Measurements from ENCODE around the gene GRM7. TPM values are rescaled to one million over a fixed set of nuclear protein-coding genes. Genes with fewer than 3 reads are reported as not detected.

The GRM7 gene
- total RNA-seq, 1 donor from 2014 or later = not detected

- ATAC-seq = no peak
Observed at GRCh38 chr3:7160689-7161088, 299.8 kb downstream of the GRM7 start.

- no peak for ATAC-seq
Observed at GRCh38 chr3:7166460-7166859, 305.5 kb downstream of the GRM7 start.

GRCh38 chr3:7171493-7171892, 310.6 kb downstream of the GRM7 start:
- ATAC-seq = no peak

DNA sequence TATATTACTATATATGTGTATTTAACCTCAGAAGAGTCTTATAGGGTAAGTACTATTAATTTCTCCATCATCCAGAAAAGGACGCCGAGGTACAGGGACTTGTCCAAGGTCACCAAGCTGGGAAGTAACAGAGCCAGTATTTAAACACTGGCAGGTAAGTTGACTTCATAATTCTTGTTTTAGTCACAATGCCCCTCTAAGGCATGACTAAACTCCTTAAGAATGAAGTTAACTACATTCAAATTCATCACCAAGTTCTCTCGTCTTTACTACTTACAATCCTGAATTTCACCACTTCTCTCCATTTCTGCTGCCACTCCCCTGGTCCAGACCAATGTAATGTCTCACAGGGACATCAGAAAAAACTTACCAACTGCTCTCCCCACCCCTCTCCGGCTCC, 312.1 kb downstream of the GRM7 start:
- ATAC-seq = no peak

DNA sequence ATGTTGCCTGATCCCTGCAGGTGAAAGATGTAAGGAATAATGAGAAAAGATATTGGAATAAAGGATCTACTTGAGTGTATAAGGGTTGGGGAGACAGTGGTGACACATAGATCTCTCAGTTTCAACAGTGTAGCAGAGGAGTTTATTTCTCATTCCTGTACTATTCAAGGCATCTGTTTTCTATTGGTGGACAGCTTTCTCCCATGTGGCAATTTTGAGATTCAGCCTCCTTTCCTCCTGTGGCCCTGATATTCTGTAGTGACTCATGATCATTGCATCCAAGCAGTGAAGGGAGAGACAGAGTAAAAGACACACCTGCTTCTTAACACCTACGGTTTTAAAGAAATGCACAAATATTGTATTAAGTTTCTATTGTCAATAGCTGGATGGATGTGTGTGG, 327.6 kb downstream of the GRM7 start:
- no peak for ATAC-seq

DNA sequence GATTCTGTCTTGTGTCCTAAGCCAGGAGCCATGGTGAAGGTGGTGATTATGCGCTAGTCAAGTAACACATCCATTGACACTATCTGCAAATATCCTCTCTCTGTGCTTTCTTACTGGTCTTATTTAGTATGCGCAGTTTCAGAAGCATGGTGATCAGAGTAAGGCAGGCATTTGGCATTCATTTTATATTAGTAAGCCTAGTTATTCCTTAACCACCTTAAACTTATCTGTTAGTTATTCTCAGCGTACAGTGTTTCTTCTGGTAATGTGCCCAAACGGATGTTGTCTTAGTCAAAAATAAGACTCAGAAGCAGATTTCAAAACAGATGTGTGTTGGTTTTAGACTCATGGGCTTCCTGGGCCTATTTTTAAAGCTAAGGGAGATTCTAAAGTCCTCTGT, 329.2 kb downstream of the GRM7 start:
- ATAC-seq = no peak

DNA sequence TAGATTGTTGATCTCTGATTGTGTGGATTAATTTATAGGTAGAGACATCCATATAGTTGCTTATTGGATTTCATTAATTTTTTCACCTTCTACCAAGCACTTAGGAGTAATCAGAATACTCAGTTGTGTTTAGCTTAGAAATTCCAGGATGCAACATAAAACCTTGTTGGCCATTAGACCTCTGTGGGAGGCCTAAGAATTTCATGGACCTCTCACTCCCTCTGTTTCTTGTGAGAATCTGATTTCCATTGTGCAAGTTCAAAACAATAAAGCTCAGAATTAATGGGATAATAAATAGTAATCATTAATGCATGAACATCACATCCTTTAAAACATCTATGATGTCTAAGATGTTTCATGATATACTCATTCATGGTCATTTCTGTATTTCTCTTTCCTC, 332.4 kb downstream of the GRM7 start:
- no peak for ATAC-seq

GRCh38 chr3:7194071-7194835, 333.3 kb downstream of the GRM7 start:
- peak; percentile 91 for ATAC-seq

GRCh38 chr3:7195934-7196333, 335.0 kb downstream of the GRM7 start:
- no peak for ATAC-seq

DNA sequence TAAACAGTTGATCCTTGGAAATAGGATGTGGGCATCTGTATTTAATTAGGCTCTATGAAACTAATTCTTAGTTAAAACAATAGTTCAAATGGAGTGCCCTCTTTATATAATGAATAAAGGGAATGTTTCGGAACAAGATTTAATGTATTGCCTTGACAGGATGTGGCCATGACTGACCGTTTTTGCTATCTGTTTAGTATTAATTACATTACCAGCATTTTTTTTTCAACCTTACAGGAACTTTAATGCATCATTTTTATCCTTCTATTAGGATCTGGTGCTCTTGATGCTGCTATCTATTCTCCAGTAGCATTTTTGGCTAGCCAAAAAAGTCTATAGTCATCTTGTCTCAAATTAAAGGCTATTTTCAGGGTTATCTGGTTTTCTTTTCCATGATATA, 340.9 kb downstream of the GRM7 start:
- no peak for ATAC-seq

DNA sequence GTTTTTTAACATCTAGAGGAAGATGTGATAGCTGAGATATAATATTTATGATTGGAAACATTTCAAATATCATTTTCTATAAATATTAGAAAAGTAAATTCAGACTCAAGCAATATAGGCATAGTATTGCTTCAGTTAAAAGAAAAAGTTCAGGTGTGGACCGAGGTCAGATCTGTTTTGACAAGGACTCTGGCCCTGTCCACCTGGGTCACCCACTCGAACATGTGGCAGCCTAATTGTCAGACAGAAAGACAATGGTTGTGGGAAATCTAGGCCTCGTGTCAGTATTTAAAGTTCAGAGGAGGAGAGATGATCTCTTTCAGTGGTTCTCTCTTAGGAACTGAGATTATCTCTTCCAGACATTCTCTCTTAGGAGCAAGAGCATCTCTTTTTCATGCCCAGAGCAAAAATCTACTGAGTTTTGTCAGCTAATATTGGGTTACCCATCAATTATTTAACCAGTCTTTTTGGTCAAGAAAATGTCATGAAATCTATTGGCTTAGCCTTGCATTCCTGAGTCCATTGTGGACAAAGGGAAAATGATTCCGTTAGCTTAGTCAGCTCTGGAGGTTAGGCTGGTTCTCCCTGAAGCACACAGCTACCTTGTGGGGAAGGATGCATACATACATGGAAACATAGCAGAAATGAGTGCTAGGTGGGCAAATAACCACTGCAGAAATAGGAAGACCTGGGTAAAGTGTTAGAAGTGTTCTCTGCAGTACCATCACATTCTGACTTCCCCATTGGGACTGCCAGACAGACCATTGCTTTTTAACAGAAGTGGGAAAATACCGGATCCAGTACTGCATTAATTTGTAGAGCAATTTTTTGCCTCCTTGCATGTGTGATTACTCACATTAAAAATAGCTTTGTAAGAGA, 343.3 kb downstream of the GRM7 start:
- no peak for ATAC-seq

DNA sequence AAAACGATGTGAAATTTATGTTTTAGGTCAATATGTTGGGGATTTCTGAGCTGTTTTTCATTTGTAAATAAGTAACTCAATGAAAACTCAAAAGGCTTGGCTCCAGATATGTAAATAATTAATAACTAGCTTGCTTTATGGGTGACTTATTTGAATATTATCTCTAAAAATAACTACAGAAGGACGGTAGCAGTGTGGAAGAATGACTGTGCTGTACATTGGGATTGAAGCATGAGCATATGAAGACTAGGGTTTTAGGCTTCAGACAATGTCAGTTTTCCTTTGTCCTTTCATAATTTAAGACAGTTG, 343.9 kb downstream of the GRM7 start:
- no peak for ATAC-seq

- no peak for ATAC-seq
Observed at GRCh38 chr3:7205535-7205934, 344.6 kb downstream of the GRM7 start.

DNA sequence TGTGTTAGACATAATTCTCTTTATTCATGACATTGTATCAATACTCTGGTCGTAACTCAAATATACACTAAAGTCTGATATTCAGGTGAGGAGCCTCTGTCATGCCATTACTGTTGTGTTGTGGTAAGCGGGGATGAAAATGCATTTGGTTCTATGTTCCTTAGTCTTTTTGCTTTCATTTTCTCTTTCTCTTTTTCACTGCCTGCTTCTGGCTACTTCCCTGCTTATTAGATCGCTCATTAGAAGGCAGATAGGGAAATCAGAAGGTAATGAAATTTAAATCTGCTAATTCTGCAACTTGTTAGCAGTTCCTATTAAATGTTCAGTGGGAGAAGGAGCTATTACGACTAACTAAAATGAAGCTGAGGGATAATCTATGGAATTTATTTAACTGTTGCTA, 345.0 kb downstream of the GRM7 start:
- no peak for ATAC-seq

DNA sequence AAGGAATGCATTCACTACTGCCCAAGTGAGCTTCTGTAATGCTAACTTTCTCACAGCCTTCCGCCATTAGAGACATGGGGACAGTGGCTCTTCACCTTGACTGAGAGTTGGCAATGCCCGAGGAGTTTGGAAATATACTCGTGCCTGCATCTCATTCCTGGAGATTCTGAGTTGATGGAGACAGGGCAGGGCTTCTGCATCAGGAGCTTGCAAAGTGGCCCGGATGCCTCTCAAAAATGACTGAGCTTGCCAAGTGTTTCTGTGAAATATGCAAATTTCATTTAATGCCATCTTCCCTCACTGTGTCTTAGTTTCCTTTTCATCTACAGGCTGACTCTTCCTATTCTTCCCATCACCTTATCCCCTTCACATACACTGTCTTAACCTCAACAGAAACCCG, 346.2 kb downstream of the GRM7 start:
- ATAC-seq = no peak

GRCh38 chr3:7207928-7208327, 347.0 kb downstream of the GRM7 start:
- ATAC-seq = no peak

DNA sequence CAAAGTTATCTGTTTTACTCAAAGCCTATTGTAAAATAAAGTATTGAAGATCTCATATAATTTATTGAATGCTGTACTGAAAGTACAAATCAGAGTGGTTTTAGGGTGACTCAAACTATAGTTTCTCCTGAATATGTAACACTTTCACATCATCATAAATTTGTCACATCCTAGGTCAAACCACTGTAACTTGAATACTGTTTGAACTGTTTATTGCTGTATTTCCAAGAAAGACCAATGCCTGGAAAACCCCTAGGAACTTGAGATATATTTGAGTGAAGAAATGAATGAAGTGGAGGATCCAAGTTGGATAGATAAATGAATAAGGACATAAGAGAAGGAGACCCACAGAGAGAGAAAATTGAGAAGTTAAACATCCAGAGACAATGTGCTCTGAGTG, 348.2 kb downstream of the GRM7 start:
- ATAC-seq = no peak

- ATAC-seq = no peak
Observed at GRCh38 chr3:7211740-7212139, 350.8 kb downstream of the GRM7 start.

GRCh38 chr3:7215706-7216105, 354.8 kb downstream of the GRM7 start:
- ATAC-seq = no peak

DNA sequence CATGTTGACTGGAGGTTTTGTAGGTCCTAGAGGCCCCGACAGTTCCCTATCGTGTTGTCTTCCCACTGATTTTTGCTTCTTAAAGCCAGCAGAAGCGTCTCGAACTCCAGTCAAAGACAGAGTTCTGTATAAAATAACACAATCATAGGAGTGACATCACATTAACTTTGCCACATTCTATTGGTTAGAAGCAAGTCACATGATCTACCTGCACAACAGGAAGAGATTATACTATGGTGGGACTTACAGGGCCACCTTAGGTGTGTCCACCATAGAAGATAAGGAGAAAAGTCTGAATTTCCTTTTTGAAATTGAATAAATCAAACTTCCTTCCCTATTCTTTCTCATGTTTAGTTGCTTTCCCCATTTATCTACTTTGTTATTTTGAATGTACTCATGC, 365.5 kb downstream of the GRM7 start:
- no peak for ATAC-seq

GRCh38 chr3:7238565-7239295, 377.8 kb downstream of the GRM7 start:
- ATAC-seq = no peak

DNA sequence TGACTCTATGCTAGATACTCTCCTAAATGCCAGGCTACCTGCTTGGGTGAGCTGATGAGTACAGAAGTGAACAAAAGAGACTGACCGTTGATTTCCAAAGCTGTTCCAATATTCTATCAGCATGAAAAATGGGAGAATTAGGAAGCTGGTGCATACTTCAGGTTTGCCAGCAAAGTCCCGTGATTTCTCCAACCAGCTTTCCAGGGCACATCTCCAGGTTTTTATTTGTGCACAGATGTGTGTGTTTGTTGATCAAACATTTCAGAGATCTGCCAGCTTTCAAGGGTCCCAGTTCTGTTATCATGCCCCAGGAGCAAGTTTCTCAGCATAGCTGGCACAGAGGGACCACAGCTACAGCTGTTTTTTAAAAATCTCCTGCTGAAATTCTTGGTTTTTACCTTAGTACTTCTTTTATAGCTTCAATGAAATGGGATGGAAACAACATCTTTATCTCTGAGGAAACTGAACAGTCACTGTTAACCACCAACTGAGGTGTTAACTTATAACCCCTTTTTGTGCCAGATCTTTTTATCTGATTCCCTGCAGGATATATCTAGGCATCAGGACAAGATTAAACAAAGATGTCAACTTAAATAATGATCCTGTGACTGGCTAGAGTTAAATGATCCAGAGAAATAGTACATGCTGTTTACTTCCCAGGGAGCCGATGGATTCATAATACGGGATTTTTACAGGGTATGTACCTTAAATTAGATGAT, 380.8 kb downstream of the GRM7 start:
- ATAC-seq = no peak

DNA sequence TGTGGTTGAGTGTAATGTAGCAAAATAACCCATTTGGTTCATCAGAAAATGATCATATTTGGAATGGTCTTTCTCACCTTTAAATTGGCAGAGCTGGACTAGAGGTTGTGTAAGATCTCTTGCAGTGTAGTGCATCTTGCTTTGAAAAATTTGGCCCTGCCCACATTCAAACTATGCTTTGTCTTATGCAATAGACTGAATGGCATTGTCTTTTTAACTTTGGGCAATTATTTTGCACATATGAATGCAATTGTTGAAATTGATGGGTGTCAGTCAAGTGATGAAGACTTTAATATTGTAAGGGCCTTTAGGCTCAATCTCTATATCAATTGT, 381.4 kb downstream of the GRM7 start:
- ATAC-seq = no peak
